Ovary (tissue), 10 donors: Measurements from ENCODE around the gene SLC35G2. TPM values are rescaled to one million over a fixed set of nuclear protein-coding genes. Genes with fewer than 3 reads are reported as not detected.

Experiments
- DNase-seq, 5 donors: peaks; one replicate each; pipeline ENCODE4 v3.0.0-alpha.2; 2019 to 2020
- H3K27ac ChIP-seq, 2 donors: fragments of 200-600 bp; one replicate each; pipeline versions ENCODE4 v1.5.1 to v1.8.0; 2019 to 2022
- H3K27me3 ChIP-seq: fragments of 200-600 bp; one replicate; pipeline ENCODE4 v1.8.0; 2022
- H3K36me3 ChIP-seq: fragments of 200-600 bp; sonication (generic); one replicate; pipeline ENCODE4 v1.5.1; 2019
- H3K4me1 ChIP-seq: one replicate; pipeline ENCODE4 v1.8.1; 2013; ENCODE audit warnings: mild to moderate bottlenecking, moderate library complexity; ENCODE audit not compliant: insufficient read depth
- H3K4me3 ChIP-seq: fragments of 200-600 bp; sonication (generic); one replicate; pipeline ENCODE4 v1.5.1; 2017
- H3K9me3 ChIP-seq, 2 donors: fragments of 200-600 bp in 1 of 2; sonication (generic) in 1 of 2; one replicate each; pipeline versions ENCODE4 v1.5.1 to v1.8.1; 2013 to 2019; ENCODE audit warnings: mild to moderate bottlenecking in 1 of 2, moderate library complexity in 1 of 2
- EP300 ChIP-seq: sonication (generic); formaldehyde crosslinking; IDR thresholded peaks from one replicate; pipeline ENCODE4 v1.6.1; 2017; ENCODE audit warnings: antibody characterized with exemption
- POLR2A ChIP-seq: fragments of 450-650 bp; IDR thresholded peaks from one replicate; pipeline ENCODE4 v1.6.1; 2017; ENCODE audit warnings: antibody characterized with exemption, mild to moderate bottlenecking, moderate library complexity
- WGBS, 3 donors: extraction: QIAGEN DNeasy Blood & Tissue Kit in 1 of 3; methylation state at CpG; one replicate each; pipeline versions ENCODE4 v1.1.5 to v1.1.7; 2013 to 2017; 5-methylcytosine and 5-hydroxymethylcytosine counted together
- intact Hi-C, 4 donors: fragments of 100-400 bp; cut with DNase I; formaldehyde crosslinking; loops; one replicate each; pipeline versions ENCODE4 v1.11.0 to v1.15.1; 2022 to 2023
- long read RNA-seq, 3 donors: library from polyadenylated mRNA in 2 of 3; unstranded in 2 of 3; transcript quantifications; one replicate each; pipeline ENCODE4 v2.0.0 and lab custom pipeline, GENCODE V29; 2021 to 2026
- polyA plus RNA-seq, 2 donors: library from polyadenylated mRNA; stranded (reverse); fragments of 200-250 nt in 1 of 2; fragments of 350-450 nt in 1 of 2; fragmentation: Illumina TruSeq in 1 of 2; extraction: RNeasy Lipid Tissue Mini Kit (QIAGEN cat#74804) in 1 of 2; gene quantifications; one replicate each; pipeline ENCODE4 v1.2.3, GENCODE V29; 2013 to 2014
- total RNA-seq, 7 donors: library from RNA; depleted of rRNA in 2 of 7; stranded (reverse); fragments of >200 nt in 2 of 7; fragmentation: NEBNext Ultra II Directional in 3 of 7; extraction: Animal tissue kit (Norgen Biotek cat#: 25700) in 3 of 7; gene quantifications; one replicate each; pipeline versions ENCODE4 v1.1.0 to v1.2.4, GENCODE V29; 2016 to 2023
- TF ChIP-seq, protein P1 (sequence below), 3 donors: fragments of 450-650 bp in 2 of 3; fragments of 200-600 bp in 1 of 3; IDR thresholded peaks; one replicate each; pipeline versions ENCODE4 v1.5.1 to v1.8.0; 2016 to 2022; ENCODE audit warnings: antibody characterized with exemption in 3 of 3, mild to moderate bottlenecking in 1 of 3
- donor health status: DM: no; HTN: no; CAD: no; lungs with moderate emphysema.
- donor health status: DM: no; HTN: no; CAD: no.
- donor health status: Bipolar disorder and iron deficiency.
- donor health status: DM: yes; HTN: yes; CAD: no.
- donor health status: DM: no; HTN: no; CAD: no.
- donor health status: DM: yes; HTN: yes; CAD: no.

The SLC35G2 gene
- total RNA-seq (1 to 10 TPM; 2.3 to 7.7 (median 4.1) TPM), polyA plus RNA-seq (1 to 10 TPM; 5.0 to 9.5 TPM)
- long read RNA-seq, donor 1, transcript SLC35G2-201 (2 exons, 1,577 nt): minor isoform, 8 of 19 reads
- long read RNA-seq, donor 1, transcript SLC35G2-202 (2 exons, 2,060 nt): major isoform, 9 of 19 reads
- long read RNA-seq, donor 1, partial matches to known transcripts: 0 of 19 reads
- long read RNA-seq, donor 1, other reads (novel, unspliced or antisense): 2 of 19 reads
- long read RNA-seq, donor 2, partial matches to known transcripts: 10 of 14 reads
- long read RNA-seq, donor 2, other reads (novel, unspliced or antisense): 0 of 14 reads
- long read RNA-seq, donor 3, partial matches to known transcripts: 0 of 7 reads
- long read RNA-seq, donor 3, other reads (novel, unspliced or antisense): 2 of 7 reads

DNA sequence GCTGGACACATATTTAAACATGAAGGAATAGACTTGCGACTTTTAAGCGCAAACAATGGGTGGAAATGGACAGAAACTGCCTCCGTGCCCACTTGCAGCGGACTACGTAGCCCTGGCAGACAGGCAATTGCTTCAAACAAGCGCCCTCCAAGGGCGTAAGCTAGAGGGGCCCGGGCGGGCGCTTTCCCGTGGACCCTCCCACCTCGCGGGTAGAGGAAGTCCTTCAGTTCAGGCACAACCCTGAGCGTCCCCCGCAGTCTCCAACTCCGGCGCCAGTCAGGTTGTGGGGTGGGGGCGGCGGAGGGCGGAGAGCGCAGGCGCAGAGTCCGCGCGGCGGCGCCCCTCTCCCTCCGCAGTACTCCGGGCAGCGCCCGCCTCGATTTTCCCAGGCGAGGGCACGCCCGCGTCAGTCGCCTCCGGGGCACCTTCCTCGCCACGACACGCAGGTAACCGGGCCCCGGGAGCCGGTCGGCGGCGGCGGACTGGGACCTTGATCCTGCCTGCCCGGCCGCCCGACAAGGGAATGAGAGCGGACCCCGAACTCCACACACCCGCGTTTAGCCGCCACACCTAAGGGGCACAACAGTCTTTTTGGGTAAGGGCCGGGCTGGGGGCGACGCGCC lies at the start of gene SLC35G2:
Gene SLC35G2 (plus strand): TSS at position 358 of the 623 bp plus-strand sequence. CDS start 35,335 bp downstream, outside the sequence.
- Histone ChIP-seq H3K4me1 (peaks cover 6% of the 10 kb centered on the region), H3K9me3 (no peaks in the 10 kb centered on the region), H3K4me3 (peak within 1 kb of the TSS; percentile 62), H3K27ac (peak within 1 kb of the TSS in 1 of 2 donors; percentile 73), H3K36me3 (no peaks in the 10 kb centered on the region), H3K27me3 (no peaks in the 10 kb centered on the region)
- TF ChIP-seq EP300 (no peak), POLR2A (no peak)
- TF ChIP-seq, protein P1, sequence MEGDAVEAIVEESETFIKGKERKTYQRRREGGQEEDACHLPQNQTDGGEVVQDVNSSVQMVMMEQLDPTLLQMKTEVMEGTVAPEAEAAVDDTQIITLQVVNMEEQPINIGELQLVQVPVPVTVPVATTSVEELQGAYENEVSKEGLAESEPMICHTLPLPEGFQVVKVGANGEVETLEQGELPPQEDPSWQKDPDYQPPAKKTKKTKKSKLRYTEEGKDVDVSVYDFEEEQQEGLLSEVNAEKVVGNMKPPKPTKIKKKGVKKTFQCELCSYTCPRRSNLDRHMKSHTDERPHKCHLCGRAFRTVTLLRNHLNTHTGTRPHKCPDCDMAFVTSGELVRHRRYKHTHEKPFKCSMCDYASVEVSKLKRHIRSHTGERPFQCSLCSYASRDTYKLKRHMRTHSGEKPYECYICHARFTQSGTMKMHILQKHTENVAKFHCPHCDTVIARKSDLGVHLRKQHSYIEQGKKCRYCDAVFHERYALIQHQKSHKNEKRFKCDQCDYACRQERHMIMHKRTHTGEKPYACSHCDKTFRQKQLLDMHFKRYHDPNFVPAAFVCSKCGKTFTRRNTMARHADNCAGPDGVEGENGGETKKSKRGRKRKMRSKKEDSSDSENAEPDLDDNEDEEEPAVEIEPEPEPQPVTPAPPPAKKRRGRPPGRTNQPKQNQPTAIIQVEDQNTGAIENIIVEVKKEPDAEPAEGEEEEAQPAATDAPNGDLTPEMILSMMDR (IDR thresholded peaks at IDR 0.05): no peak
- intact Hi-C loops: no loop called here
- 0 to 1% (median 0%) methylated on average over 36 to 60 of the region's 60 CpGs for WGBS, 3 donors
- DNase-seq: peak; percentile 52 to 75 (median 61)

- H3K4me3 ChIP-seq: no peak overlapping the region
- intact Hi-C loops: no loop called here
- no peaks in the 10 kb centered on the region for H3K27me3 ChIP-seq
- H3K27ac ChIP-seq: no peak overlapping the region
- TF ChIP-seq EP300: no peak
- TF ChIP-seq POLR2A: no peak
- TF ChIP-seq, protein P1 (IDR thresholded peaks at IDR 0.05): no peak
- 69 to 88% (median 69%) methylated on average over 1 of the region's 1 CpG for WGBS, 3 donors
- no peaks in the 10 kb centered on the region for H3K9me3 ChIP-seq
- H3K4me1 ChIP-seq: no peaks in the 10 kb centered on the region
- H3K36me3 ChIP-seq: no peaks in the 10 kb centered on the region
- no peak for DNase-seq
These were observed 46.2 kb upstream of the SLC35G2 start for GRCh38 chr3:136772709-136773108.

DNA sequence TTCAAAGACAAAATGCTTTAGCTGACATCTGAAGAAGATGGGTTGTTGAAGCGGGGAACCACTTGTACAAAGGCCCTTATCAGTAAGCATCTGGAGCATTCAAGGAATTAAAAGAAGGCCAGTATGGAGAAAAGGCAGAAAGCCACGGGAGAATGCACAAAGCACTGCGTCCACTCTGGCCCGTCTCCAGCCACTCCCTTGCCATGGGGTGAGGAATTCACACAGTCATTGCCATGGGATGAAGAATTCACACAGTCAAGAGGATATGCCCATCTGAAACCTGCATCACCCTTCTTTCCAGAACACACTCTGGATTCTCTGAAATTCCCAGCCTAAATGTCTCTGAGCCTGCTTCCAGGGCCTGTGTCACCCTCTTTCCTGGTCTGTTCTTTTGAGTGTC lies 40.1 kb upstream of the SLC35G2 start:
- no peak overlapping the region for H3K27ac ChIP-seq
- WGBS, 3 donors: 72 to 87% (median 81%) methylated on average over 4 of the region's 4 CpGs
- H3K9me3 ChIP-seq: no peaks in the 10 kb centered on the region
- H3K4me1 ChIP-seq: no peaks in the 10 kb centered on the region
- TF ChIP-seq, protein P1 (IDR thresholded peaks at IDR 0.05): no peak
- no peak overlapping the region for H3K4me3 ChIP-seq
- intact Hi-C loops: no loop called here
- DNase-seq: no peak
- H3K27me3 ChIP-seq: no peaks in the 10 kb centered on the region
- no peaks in the 10 kb centered on the region for H3K36me3 ChIP-seq

DNA sequence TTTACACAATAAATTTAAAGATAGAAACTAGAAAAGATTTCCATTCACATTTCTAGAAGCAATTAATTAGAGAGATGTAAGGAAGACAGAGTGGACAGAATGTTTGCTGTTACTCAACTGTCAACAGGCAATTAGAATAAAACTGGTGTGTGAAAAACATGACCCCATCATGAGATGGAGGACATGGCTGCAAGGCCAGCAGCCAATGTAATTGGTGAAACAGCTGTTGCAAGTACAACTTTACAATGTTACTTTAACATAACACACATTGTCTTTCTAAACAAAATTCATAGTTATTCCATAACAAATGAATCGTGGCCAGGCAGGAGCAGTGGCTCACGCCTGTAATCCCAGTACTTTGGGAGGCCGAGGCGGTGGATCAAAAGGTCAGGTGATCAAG lies 38.2 kb upstream of the SLC35G2 start:
- Histone ChIP-seq H3K27ac (no peak overlapping the region), H3K4me1 (no peaks in the 10 kb centered on the region), H3K9me3 (no peaks in the 10 kb centered on the region), H3K36me3 (no peaks in the 10 kb centered on the region), H3K27me3 (no peaks in the 10 kb centered on the region), H3K4me3 (no peak overlapping the region)
- WGBS, 3 donors: 18 to 46% (median 42%) methylated on average over 4 of the region's 4 CpGs
- DNase-seq: no peak
- TF ChIP-seq, protein P1 (IDR thresholded peaks at IDR 0.05): no peak
- no peak for TF ChIP-seq POLR2A
- no peak for TF ChIP-seq EP300
- intact Hi-C loops: no loop called here
